ENCODE results near the gene UTP11.
A peak's percentile ranks its signal among the peaks of the same experiment; 100 is the strongest.
"Not testable (repeated sequence)": the region's sequence is repeated elsewhere in the genome, so short reads cannot be mapped to it uniquely, and the experiment has no call there.

Gene UTP11

GRCh38 chr1:38028105-38028591 is 15.6 kb downstream of the UTP11 start:
- no peak for DNase-seq

- no peak for DNase-seq
Measured at GRCh38 chr1:38028671-38029070, 16.1 kb downstream of the UTP11 start.

GRCh38 chr1:38029081-38029681 is 16.6 kb downstream of the UTP11 start:
- DNase-seq, result peak; percentile 60

GRCh38 chr1:38029685-38030511 is 17.4 kb downstream of the UTP11 start:
- DNase-seq, result no peak

DNA sequence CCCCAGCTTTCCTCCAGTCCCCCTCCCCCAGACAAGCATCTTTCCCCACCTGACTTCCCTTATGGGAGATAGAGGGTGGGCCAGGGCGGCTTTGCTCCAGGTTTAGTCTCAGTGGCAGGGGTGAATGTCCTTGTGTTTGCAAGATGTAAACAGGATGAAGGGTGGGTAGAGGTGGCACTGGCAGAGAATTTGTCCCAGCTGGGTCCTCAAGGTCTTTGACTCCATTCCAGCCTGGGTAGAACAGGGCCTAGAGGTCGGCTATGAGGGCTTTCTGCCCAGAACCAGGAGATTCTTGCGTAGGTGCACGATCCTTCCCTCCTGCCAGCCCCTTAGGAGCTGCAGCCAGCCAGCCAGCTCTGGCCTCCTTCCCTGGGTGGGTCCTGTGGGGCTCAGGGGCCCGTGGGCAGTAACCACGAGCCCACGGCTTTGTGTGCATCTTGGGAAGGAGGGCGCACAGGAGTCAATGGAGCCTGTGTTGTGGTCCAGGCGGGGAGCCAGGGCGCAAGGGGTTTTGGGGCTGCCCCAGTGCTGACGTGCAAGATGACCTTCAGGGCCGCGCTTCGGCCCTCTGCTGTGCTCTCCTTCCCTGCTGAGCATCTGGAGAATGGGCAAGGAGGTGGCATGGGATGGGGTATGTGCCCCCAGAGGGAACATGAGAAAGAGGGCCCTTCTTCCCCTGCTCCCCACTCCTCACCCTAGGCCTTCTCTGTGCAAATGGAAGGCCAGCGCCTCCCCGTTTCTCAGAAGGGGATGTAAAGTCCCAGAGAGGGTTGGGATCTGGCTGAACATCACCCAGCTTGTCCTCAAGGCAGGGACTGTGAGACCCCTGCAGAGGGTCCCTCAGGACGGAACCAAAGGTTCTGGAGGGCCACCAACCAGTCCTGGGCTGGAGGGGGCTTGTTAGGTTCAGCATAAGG is 18.3 kb downstream of the UTP11 start:
- DNase-seq, result no peak

DNA sequence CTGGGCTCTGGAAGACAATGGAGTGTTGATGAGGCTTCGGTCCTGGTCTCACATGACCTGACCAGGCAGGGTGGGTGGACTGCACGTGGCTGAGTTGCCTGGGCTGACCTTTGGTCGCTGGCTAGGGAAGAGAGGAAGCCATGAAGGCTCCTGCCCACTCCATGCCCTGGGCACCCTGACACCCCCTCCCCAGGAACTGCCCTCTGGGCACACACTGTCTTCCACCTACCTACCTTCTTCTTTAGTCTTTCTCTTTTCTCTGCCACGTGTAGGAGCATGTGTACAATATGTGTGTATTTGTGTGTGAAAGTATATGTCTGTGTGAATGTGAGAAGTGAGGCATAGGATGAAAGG is 19.0 kb downstream of the UTP11 start:
- DNase-seq, result no peak

- not testable (repeated sequence) for DNase-seq
Measured at GRCh38 chr1:38032992-38033391, 20.5 kb downstream of the UTP11 start.

- DNase-seq, result no peak
Measured at GRCh38 chr1:38034871-38035270, 22.3 kb downstream of the UTP11 start.

- DNase-seq, result no peak
Measured at GRCh38 chr1:38037221-38037939, 24.8 kb downstream of the UTP11 start.

GRCh38 chr1:38038861-38039260 is 26.3 kb downstream of the UTP11 start:
- DNase-seq, result no peak

DNA sequence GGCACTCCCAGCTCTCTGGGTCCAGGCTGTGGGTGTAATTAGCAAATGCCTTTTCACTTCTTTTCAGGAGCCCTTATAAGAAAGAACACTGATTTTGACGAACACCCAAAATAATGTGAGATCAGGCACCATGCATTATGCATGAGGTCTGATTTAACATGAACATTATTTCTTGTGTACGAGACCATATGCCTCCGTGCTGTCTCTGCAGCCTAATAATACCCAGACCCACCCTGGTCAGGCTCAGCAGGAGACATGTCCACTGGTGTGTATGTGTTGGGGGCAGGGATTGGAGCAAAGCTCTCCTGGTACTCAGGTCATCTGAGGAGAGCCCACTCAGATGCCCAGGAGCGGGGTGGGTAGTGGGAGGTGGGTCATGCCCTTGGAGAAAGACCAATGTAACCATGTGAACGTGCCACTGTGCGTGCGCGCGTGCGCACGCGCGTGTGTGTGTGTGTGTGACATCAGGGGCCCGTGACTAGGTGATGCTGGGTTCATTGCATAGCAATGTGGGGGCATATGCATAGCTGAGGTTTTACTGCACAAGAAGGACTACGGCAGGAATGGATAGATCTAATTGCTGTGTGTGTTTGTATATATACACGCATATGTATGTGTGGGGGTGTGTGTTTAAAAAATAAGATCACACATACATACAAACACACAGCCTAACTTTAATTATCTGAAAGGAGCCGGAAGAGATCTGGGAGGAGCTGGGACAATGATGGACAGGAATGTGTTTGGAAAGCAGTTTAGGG is 27.0 kb downstream of the UTP11 start:
- no peak for DNase-seq

DNA sequence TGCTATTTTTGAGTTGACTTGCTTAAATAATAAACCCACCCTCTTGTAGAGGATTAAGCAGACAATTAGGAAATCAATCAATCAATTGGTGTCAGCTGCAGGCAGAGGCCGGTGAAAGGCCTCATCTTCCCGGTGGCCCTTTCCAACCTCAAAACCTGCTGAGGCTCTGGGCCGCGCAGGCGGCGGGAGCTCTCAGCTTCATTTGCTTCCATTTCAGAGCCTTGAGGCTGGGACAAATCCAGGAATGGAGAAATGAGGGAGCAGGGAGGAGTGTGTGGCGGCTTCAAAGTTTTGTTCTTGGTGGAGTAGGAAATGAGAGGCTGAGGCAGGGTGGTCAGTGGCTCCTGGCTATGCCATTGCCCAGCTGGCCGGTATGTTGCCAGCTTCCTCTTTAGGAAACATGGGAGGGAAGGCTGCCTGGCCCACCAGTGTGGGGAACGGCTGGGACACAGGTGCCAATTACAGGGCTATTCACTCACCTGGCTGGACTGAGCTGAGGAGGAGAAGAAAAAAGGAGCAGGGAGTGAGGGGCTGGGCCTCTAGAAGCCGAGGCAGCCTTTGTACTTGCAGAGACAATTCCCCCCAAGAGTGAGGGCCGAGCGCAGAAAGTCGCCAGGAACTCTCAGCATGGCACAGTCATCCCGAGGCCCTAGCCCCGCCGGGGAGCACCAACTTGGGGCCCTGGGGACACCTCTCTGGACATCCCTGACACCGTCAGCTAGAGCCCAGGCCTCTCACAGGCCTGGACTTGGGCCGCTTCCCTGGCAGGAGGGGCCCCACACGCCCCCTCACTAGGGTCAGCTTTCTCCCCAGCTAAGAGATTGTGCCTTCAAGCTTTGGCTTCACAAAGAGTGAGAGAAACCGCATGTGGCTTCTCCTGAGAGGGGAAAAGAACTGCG is 29.7 kb downstream of the UTP11 start:
- DNase-seq, result no peak

DNA sequence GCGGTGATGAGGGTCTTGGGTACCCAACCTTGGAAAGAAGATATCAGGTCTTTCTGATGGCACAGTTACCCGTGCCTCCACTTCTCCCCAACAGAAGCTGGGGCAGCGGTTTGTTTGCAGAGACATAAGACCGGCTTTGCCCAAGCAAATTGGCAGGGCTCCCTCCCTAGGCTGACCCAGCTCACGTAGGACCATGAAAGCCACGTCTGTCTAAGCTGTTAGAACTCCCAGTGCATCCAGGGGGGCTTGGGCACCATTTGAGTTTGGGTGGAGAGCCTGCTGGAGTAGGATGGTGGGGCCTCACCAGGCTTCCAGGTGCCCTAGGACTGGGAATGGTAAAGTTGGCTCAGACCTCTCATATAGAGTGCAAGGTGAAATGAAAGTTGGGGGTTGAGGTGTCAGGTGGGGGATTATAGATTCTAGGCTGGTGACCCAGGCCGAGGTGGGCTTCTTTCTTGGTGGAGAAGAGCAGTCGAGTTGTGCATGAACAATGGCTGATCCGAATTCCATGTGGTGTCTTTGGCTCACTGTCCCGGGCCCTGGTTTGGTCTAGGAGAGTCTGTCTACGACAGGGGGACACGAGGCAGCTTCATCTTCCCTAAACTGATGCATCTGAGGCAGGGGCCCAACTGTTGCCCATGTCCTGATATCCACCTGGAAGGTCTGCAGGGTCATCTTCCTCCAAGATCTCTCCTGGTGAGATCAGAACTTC is 30.7 kb downstream of the UTP11 start:
- DNase-seq, result no peak

- no peak for DNase-seq
Measured at GRCh38 chr1:38044221-38045215, 32.0 kb downstream of the UTP11 start.

DNA sequence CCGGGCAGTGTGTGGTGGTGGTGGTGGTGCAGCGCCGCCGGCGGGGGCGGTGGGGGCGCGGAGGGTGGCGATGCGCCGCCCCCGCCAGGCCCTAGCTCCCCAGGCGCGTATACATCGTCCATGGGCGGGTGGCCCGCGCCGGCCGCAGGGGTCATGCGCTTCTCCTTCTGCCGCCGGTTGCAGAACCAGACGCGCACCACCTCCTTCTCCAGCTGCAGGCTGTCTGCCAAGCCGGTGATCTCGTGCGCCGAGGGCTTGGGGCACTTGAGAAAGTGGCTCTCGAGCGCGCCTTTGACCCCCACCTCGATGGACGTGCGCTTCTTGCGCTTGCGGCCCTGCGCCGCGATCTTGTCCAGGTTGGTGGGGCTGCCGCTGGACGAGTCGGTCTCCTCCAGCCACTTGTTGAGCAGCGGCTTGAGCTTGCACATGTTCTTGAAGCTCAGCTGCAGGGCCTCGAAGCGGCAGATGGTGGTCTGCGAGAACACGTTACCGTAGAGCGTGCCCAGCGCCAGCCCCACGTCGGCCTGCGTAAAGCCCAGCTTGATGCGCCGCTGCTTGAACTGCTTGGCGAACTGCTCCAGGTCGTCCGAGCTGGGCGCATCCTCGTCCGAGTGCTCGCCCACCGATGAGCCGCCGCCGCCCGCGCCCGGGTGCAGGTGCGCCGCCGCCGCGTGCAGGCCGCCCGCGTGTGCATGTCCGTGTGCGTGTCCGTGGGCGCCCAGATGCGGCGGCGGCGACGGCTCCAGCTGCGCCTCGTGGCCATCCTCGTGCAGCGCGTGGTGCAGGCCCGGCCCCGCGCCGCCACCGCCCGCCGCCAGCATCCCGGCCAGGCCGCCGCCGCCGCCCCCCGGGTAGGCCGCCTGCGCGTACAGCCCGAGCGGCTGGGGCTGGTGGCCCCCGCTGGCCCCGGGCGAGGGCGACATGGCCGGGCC is 33.1 kb downstream of the UTP11 start:
- no peak for DNase-seq

- no peak for DNase-seq
Measured at GRCh38 chr1:38046333-38046883, 33.9 kb downstream of the UTP11 start, which contains the start of gene POU3F1. Gene POU3F1, minus strand, starts transcription at chr1:38046793. Its CDS starts 50 bp downstream, at chr1:38046743.

All from NCI-H1694 treated with DMSO at 0.1 percent for 48 hours (cell line).